Measurements from ENCODE around the gene OR51B6. TPM values are rescaled to one million over a fixed set of nuclear protein-coding genes. Genes with fewer than 3 reads are reported as not detected.
"Not testable (repeated sequence)": the region's sequence is repeated elsewhere in the genome, so short reads cannot be mapped to it uniquely, and the experiment has no call there.

Gene OR51B6
- total RNA-seq, 4 donors from 2014 or later: not detected

DNA sequence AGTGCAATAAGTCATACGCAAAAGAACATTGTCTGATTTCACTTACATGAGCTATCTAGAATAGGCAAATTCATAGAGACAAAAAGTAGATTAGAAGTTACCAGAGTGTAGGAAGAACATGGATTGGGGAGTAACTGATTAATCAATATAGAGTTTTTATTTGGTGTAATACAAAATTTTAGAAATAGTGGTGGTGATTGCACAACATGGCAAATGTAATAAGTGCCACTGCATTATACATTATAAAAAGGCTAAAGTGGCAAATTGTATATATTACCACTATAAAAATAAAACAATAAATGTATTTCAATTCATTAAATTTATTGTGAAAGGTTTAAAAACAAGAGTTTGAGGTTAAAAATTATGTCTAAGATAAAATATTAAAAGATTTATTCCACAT is 40.9 kb upstream of the OR51B6 start:
- no peak overlapping the region for H3K4me3 ChIP-seq (ENCODE audit: low read depth, poor library complexity, severe bottlenecking)
- no peak for TF ChIP-seq POLR2A (IDR thresholded peaks at IDR 0.05)
- TF ChIP-seq, protein P1, sequence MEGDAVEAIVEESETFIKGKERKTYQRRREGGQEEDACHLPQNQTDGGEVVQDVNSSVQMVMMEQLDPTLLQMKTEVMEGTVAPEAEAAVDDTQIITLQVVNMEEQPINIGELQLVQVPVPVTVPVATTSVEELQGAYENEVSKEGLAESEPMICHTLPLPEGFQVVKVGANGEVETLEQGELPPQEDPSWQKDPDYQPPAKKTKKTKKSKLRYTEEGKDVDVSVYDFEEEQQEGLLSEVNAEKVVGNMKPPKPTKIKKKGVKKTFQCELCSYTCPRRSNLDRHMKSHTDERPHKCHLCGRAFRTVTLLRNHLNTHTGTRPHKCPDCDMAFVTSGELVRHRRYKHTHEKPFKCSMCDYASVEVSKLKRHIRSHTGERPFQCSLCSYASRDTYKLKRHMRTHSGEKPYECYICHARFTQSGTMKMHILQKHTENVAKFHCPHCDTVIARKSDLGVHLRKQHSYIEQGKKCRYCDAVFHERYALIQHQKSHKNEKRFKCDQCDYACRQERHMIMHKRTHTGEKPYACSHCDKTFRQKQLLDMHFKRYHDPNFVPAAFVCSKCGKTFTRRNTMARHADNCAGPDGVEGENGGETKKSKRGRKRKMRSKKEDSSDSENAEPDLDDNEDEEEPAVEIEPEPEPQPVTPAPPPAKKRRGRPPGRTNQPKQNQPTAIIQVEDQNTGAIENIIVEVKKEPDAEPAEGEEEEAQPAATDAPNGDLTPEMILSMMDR (IDR thresholded peaks at IDR 0.05): no peak
- intact Hi-C loops (cut with DNase I; ENCODE audit: low total_unique reads): no loop called here
- WGBS, 2 donors: 97 to 98% methylated on average over 1 of the region's 1 CpG
- no peak for DNase-seq (ENCODE audit: low spot score in 2 of 2)

DNA sequence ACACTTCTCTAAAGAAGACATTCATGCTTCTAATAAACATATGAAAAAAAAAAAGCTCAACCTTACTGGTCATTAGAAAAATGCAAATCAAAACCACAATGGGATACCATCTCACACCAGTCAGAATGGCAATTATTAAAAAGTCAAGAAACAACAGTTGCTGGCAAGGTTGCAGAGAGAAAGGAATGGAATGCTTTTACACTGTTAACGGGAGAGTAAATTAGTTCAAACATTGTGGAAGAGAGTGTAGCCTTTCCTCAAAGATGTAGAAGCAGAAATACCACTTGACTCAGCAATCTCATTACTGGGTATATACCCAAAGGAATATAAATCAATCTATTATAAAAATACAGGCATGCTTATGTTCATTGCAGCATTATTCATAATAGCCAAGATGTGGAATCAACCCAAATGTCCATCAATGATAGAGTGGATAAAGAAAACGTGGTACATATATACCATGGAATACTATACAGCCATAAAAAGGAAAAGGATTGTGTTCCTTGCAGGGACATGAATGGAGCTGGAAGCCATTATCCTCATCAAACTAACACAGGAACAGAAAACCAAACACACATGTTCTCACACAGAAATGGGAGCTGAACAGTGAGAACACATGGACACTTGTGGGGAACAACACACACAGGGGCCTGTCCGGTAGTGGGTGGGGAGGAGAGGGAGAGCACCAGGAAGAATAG is 37.8 kb upstream of the OR51B6 start:
- intact Hi-C loops (cut with DNase I; ENCODE audit: low total_unique reads); H3K4me3 ChIP-seq (ENCODE audit: low read depth, poor library complexity, severe bottlenecking); DNase-seq (ENCODE audit: low spot score in 2 of 2): not testable (repeated sequence)
- WGBS, 2 donors: 72 to 81% methylated on average over 3 of the region's 3 CpGs

DNA sequence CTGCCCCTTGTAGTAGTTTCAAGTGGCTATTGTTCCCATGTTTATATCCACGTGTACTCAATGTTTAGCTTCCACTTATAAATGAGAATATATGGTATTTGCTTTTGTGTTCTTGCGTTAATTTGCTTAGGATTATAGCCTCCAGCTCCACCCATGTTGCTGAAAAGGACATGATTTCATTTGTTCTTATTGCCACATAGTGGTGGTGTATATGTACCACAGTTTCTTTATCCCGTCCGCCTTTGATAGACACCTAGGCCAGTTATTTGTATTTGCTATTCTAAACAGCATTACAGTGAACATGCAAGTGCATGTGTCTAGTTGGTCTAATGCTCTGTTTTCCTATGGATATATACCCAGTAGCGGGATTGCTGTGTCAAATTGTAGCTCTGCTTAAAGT is 34.0 kb upstream of the OR51B6 start:
- 58 to 85% methylated on average over 5 of the region's 5 CpGs for WGBS, 2 donors
- no peak for DNase-seq (ENCODE audit: low spot score in 2 of 2)
- intact Hi-C loops (cut with DNase I; ENCODE audit: low total_unique reads): no loop called here
- TF ChIP-seq, protein P1 (IDR thresholded peaks at IDR 0.05): no peak
- TF ChIP-seq POLR2A (IDR thresholded peaks at IDR 0.05): no peak
- no peak overlapping the region for H3K4me3 ChIP-seq (ENCODE audit: low read depth, poor library complexity, severe bottlenecking)

DNA sequence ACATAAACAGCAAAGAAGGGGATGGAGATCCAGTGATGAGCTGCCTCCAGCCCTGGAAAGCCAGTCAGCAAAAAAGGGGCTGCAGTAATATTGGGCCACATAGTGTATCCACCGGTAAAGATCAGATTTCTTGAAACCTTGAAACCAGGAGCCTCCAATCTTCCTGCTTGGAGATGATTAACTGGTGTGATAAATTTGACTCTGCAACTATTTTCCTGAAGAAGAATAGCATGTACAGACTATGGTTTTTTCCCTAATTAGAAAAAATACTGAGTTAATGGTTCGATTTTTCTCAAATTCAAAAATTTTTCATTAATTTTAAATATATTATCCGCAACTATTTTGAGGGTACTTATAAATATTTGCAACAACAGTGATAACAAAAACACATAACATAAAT is 27.1 kb upstream of the OR51B6 start, which contains the start of gene OR51B2:
TSS of gene OR51B2 (minus strand) at position 101 of the 400 bp plus-strand sequence. CDS start at position 101, 0 bp downstream.
- no peak within 1 kb of the TSS for H3K4me3 ChIP-seq (ENCODE audit: low read depth, poor library complexity, severe bottlenecking)
- TF ChIP-seq, protein P1 (IDR thresholded peaks at IDR 0.05): no peak
- no peak for TF ChIP-seq POLR2A (IDR thresholded peaks at IDR 0.05)
- WGBS, 2 donors: 74% methylated on average over 3 of the region's 3 CpGs
- intact Hi-C loops (cut with DNase I; ENCODE audit: low total_unique reads): no loop called here
- no peak for DNase-seq (ENCODE audit: low spot score in 2 of 2)

DNA sequence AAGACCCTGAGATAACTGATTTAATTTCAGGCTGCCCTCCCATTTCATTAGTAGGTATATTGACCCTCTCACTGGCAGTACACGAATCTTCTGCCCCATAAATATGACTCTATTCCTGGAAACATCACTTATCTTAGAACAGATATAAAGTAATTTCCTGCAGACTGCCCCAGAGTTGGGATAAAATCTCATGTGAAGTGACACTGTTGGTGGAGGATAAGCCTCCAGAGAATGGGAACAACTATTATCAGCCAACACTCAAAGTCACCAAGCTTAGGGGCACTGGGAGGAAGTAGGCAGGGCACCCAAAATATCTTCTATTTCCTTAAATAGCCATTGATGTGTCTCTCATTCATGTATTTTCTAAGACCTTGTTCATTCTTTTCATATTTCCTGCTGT is 16.1 kb upstream of the OR51B6 start:
- no peak for TF ChIP-seq POLR2A (IDR thresholded peaks at IDR 0.05)
- TF ChIP-seq, protein P1 (IDR thresholded peaks at IDR 0.05): no peak
- WGBS, 2 donors: 43 to 62% methylated on average over 1 of the region's 1 CpG
- intact Hi-C loops (cut with DNase I; ENCODE audit: low total_unique reads): no loop called here
- no peak for DNase-seq (ENCODE audit: low spot score in 2 of 2)
- H3K4me3 ChIP-seq (ENCODE audit: low read depth, poor library complexity, severe bottlenecking): no peak overlapping the region

DNA sequence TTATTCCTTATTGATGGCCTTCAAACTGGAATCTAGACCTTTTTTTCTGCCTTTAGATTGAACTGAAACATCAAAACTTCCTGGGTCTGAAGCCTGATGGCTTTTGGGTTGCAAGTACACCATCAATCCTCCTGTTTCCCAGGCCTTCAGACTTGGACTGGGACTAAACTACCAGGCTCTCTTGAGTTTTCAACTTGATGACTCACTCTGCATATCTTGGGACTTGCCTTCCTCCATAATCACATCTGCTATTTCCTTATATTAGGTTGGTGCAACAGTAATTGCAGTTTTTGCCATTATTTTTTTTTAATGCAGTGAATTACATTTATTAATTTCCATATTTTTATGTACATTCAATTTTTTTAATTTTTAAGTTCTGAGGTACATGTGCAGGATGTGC is 15.0 kb upstream of the OR51B6 start:
- TF ChIP-seq POLR2A (IDR thresholded peaks at IDR 0.05): no peak
- TF ChIP-seq, protein P1 (IDR thresholded peaks at IDR 0.05): no peak
- no peak for DNase-seq (ENCODE audit: low spot score in 2 of 2)
- intact Hi-C loops (cut with DNase I; ENCODE audit: low total_unique reads): no loop called here

DNA sequence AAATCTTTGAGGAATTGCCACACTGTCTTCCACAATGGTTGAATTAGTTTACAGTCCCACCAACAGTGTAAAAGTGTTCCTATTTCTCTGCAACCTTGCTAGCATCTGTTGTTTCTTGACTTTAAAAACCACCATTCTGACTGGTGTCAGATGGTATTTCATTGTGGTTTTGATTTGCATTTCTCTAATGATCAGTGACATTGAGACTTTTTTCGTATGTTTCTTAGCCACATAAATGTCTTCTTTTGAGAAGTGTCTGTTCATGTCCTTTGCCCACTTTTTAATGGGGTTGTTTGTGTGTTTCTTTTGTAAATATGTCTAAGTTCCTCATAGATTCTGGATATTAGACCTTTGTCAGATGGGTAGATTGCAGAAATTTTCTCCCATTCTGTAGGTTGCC is 14.1 kb upstream of the OR51B6 start:
- intact Hi-C loops (cut with DNase I; ENCODE audit: low total_unique reads): not testable (repeated sequence)

More for the DNA sequence above, 15.0 kb upstream of the OR51B6 start:
- no peak overlapping the region for H3K4me3 ChIP-seq (ENCODE audit: low read depth, poor library complexity, severe bottlenecking)

More for the DNA sequence above, 14.1 kb upstream of the OR51B6 start:
- not testable (repeated sequence) for DNase-seq (ENCODE audit: low spot score in 2 of 2); H3K4me3 ChIP-seq (ENCODE audit: low read depth, poor library complexity, severe bottlenecking)
- 53 to 73% methylated on average over 1 of the region's 1 CpG for WGBS, 2 donors
